RPMI8226 (cell line): ENCODE results near the gene NSMCE4A.
"Not testable (repeated sequence)": the region's sequence is repeated elsewhere in the genome, so short reads cannot be mapped to it uniquely, and the experiment has no call there.

Experiments used
- DNase-seq: peaks from one replicate; pipeline ENCODE4 v3.0.0-alpha.2; 2015

NSMCE4A gene

DNA sequence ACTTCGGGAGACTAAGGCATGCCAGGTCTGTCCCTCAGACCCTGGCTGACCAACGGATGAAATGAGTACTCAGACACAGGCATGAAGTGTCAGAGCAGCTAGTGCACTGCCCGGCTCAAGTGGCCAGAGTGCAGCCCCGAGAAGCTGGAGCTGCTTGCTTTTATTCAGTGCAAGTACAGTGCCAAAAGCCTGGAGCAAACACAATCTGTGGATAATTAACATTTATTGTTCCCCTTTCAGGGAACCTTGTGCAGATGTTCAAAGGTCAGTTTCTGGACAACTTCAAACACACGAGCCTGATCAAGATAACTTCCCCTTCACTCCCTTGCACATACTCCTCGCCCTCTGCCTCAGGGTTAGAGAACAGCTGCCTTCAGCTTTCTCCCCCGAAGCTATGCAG lies 39.3 kb downstream of the NSMCE4A start:
- no peak for DNase-seq

DNA sequence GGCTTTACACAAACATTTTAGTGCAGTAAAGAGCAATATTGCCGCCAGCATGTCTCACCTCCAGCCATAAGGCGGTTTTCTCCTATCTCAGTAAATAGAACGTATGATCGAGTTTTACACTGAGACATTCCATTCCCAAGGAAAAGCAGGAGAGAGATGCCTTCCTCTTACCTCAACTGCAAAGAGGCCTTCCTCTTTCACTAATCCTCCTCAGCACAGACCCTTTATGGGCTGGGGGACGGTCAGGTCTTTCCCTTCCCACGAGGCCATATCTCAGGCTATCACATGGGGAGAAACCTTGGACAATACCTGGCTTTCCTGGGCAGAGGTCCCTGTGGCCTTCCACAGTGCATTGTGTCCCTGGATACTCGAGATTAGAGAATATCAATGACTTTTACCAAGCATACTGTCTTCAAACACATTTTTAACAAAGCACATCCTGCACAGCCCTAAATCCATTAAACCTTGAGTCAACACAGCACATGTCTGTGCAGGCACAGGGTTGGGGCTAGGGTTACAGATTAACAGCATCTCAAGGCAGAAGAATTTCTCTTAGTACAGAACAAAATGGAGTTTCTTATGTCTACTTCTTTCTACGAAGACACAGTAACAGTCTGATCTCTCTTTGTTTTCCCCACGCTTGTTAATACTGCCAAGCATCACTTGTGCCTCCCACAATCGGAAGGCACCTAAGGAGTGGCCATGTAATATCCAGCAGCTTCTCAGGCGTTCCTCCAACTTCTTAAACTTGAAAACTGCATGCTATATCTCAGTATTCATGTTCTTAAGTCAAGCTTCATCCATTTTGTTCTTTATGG lies 44.5 kb downstream of the NSMCE4A start:
- DNase-seq, result not testable (repeated sequence)

DNA sequence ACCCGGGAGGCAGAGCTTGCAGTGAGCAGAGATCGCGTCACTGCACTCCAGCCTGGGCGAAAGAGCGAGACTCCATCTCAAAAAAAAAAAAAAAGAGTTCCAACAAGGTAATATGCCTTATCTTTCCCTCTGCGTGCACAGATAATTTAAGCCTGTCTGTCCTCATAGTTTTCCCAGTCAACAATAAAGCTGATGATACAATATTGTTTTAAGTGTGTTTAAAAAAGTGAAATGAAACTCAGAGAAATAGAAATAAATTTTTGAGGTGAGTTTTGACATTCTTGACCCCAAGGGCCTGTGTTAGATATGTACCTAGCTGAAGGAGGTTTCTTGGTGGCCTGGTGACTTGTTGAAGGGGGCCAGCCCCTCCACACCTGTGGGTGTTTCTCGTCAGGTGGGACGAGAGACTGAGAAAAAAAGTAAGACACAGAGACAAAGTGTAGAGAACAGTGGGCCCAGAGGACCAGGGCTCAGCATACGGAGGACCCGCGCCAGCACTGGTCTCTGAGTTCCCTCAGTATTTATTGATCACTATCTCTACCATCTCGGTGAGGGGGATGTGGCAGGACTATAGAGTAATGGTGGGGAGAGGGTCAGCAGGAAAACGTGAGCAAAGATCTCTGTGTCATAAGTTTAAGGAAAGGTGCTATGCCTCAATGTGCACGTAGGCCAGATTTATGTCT lies 45.3 kb downstream of the NSMCE4A start:
- DNase-seq, result not testable (repeated sequence)

DNA sequence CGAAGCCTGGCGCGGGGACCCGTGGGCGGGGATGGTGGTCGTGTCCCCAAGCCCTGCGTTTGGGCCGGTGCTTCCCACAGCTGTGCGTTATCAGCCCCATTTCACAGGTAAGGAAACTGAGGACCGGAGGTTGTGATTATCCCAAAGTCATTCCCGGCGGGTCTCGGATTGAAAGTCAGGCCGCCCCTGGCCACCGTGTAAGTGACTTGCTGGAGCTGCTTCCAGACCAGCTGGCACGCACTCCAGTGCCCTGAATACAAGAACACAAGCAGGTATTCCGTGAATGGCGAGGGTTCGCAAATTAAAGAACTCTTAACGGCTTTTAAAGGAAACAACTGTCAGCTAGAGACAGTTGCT lies 46.5 kb downstream of the NSMCE4A start:
- peak; percentile 36 for DNase-seq

DNA sequence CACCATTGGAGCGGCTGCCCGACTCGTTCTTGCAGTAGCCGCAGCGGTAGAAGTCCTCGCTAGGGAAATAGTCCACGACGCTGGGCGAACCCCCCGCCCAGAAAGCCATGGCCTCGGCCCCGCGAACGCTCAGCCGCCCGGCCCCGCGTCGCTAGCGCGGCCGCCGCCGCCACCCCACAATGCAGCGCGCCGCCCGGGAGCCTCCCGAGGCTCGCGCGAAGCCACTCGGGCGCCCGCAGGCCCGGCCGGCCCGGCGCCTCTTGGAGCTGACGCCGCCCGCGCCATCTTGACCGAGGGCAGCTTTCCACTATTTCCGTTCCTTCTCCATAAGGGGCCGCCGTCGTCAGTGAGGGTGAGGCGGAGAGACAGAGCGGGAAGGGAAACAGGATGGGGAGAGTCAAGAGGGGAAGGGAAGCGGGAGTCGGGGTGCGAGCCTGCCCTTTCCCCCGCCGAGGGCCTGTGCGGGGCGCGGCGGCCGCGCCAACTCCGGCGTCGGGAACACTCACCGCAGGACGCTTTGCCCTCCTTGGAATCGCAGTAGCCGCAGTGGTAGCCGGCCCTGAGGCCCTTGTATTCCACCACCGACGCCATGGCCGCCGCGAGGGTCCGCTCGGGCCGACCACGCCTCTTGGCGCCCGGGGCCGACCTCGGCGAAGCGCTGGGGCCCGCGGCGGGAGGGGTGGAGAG lies 47.0 kb downstream of the NSMCE4A start, which contains the start of gene ATE1:
ATE1 (minus strand) TSS at position 191 of the 687 bp plus-strand sequence; CDS start at position 109, 82 bp downstream.
- DNase-seq, result peak; percentile 79

DNA sequence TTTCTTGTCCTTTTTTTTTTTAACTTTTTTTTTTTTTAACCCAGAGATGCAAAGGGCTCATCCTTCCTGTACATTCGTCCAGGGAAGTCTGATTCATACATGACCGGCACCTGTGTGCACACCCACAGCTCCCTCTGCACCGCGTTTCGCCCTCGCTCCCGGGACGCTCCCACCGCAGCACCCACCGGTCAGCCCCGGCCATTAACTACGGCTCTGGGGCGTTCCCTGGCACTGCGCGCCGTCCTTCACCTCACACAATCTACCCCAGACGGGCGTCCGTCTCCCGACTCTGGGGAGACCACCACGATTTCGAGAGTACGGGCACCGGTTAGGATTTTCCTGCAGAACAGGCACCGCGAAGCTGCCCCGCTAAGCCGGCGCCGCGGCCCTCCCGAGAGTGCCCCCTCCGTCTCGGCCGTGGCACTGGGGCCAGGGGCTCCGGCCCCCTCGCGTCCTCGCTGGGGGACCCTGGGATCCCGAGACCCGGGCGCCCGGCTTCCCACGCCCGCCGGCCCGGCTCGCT lies 47.6 kb downstream of the NSMCE4A start:
- peak; percentile 44 for DNase-seq

DNA sequence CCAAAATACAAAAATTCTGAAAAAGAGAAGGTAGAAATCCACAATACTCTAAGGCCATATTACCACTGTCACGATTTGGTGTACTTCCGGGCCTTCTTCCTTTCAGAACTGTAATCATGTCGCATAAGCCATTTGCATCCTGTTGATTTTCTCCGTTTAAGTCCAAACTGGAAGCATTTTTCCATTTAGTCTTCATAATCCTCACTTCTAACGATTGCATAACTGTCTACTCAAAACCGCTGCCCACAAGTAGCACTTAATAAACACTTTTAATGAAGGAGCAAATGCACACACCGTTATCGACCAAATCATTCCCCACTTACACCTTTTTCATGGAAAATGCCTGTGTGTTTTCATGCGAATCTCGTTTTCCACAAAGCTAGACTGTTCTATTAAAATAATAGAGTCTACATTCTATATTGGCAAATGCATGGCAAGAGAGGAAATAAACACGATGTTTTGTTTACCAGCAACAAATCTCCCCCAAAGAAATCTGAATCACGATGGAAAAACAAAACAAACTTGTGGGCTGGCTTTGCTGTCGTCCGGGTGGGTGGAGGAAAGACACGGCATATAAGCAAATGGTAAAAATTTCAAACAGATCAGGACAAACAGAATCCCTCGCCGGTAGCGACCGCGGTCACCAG lies 48.2 kb downstream of the NSMCE4A start:
- peak; percentile 8 for DNase-seq

DNA sequence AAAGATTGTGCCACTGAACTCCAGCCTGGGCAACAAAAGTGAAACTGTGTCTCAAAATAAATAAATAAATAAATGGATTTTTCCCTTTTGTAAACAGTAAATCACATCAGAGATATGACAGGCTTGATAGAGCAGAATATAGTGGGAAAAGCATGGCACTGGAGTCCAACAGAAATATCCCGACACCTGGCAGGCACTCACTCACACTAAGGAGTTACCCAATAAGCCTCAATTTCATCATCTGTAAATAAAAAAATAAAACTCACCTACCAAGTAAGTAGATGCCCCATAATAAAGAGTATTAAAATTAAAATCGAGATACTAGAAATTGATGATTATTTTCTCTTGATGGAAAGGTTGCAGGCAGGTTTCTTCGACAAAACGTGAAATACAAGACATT lies 48.9 kb downstream of the NSMCE4A start:
- no peak for DNase-seq

DNA sequence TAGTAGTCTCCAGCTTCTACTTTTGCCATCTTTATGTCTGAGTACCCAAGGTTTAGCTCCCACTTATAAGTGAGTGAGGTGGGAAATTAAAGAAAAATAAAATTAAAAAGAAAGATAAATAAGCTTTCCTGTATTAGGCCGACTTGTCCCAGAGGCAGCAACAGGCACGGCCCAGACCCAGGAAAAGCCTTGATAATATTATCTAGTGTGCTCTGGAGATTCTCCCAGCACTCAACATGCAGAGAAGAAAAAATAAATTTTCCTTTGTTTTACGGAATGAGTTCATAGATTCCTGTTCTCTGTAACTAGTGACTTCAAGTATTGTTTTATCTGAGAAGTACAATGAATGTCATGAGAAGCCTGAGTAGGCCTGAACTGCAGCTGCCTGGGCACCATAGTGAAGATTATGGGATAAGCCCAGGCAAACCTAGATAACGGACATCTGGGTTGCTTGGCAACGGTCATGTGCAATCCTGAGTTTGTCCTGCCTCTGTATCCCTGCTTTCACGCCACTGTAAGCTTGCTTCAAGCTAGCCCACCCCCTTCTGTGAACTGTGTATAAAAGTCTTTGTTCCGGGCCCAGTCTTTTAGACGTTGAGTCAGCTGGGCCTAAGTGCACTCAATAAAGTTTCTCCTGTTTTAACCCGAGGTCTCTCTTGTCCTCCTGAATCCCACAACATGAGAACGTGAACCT lies 53.6 kb downstream of the NSMCE4A start:
- no peak for DNase-seq

DNA sequence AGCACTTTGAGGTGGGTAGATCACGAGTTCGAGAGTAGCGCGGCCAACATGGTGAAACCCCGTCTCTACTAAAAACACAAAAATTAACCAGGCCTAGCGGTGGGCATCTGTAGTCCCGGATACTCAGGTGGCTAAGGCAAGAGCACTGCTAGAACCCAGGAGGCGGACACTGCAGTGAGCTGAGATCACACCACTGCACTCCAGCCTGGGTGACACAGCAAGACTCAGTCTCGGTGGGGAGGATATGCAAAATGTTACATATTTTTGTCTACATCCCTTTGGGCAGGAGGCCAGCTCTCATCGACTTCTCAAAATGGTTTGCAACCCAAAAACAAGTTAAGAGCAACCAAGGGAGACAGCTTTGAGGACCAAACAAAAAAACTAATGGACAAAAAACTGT lies 55.4 kb downstream of the NSMCE4A start:
- no peak for DNase-seq

DNA sequence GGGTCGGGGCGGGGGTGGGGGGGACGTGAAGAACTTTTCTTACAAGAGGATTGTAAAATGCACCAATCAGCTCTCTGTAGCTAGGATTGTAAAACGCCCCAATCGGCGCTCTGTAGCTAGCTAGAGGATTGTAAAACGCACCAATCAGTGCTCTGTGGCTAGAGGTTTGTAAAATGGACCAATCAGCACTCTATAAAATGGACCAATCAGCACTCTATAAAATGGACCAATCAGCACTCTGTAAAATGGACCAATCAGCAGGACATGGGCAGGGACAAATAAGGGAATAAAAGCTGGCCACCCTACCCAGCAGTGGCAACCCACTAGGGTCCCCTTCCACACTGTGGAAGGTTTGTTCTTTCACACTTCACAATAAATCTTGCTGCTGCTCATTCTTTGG lies 56.2 kb downstream of the NSMCE4A start:
- not testable (repeated sequence) for DNase-seq

DNA sequence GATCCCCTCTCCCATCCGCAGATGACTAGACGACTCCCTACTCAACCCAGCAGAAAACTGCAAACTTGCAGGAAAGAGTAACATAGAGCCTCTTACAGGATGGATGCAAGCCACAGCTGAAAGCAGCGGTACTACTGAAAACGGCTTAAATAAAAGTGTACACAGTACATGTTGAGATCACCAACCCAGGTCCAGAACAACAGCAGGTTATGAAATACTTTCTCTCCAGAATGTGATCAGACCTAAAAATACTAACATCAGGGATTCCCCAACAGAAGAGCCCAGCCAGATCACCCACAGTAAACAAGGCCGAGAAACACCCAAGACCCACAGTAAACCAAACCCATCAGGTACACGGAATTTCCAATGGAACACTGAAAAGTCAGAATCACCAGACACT lies 60.4 kb downstream of the NSMCE4A start:
- DNase-seq, result no peak

DNA sequence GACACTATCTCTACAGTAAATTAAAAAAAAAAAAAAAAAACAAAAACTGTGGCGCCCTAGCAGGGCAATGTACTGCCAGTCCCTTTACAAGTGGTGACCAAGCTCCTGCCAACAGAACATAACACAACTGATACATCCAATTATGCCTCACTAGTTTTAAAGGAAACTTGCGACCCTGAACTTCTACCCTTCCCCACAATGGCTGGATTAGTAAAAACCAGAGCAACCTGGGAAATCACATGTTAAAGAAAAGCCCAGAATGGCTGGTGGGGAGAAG lies 63.7 kb downstream of the NSMCE4A start:
- DNase-seq, result no peak

DNA sequence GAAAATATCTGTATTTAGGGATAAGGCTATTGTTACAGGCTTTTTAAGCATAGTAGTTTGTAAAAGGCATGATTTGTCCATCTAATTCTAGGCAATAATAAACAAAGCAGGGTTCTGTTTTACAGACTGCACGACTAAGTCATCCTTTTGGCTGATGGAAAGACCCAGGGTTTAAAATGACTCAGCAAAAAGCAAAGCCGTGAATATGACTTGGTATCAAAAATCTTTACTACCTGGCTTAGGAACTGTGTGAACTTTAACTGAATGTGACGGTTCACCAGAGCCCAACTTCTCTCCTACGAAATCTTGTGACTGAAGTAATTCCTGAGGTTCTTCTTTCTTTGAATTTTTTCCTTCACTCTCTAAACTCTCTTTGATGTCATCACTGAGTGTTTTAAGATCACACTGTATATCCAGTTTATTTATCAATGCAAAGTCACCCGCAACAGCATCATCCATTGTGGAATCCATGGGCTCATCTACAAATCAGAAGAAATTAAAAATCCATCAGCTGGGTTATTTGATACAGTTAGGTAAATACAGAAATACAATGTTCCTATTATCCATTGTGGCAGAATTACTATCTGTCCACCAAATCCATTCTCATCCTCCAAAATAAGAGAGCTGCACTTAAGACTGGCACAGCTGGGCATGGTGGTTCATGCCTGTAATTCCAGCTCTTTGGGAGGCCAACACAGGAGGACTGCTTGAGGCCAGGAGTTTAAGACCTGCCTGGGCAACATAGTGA lies 64.2 kb downstream of the NSMCE4A start:
- DNase-seq, result no peak
